AG09319 (cell line): Measurements from ENCODE around the gene SSBP4.

Source experiments
- DNase-seq: peaks from one replicate; pipeline ENCODE4 v3.0.0-alpha.2; 2010; ENCODE audit warnings: low read depth; ENCODE audit errors: extremely low read depth
- CTCF ChIP-seq: IDR thresholded peaks from 2 replicates; pipeline ENCODE4 v1.5.1; 2011; ENCODE audit warnings: low read depth, mild to moderate bottlenecking, inconsistent platforms, low read length, moderate library complexity

Gene SSBP4

GRCh38 chr19:18470787-18471186 is 51.6 kb downstream of the SSBP4 start:
- no peak for DNase-seq
- no peak for TF ChIP-seq CTCF

GRCh38 chr19:18473003-18473705 is 54.0 kb downstream of the SSBP4 start:
- no peak for DNase-seq
- no peak for TF ChIP-seq CTCF

GRCh38 chr19:18473706-18474087 is 54.5 kb downstream of the SSBP4 start:
- no peak for TF ChIP-seq CTCF
- no peak for DNase-seq

GRCh38 chr19:18474366-18474887 is 55.2 kb downstream of the SSBP4 start:
- TF ChIP-seq CTCF: no peak
- no peak for DNase-seq

GRCh38 chr19:18475004-18475453 is 55.8 kb downstream of the SSBP4 start:
- no peak for DNase-seq
- no peak for TF ChIP-seq CTCF

- no peak for TF ChIP-seq CTCF
These were observed 56.6 kb downstream of the SSBP4 start for GRCh38 chr19:18475762-18476331.

GRCh38 chr19:18476507-18477041 is 57.4 kb downstream of the SSBP4 start:
- no peak for TF ChIP-seq CTCF

More at GRCh38 chr19:18475762-18476331, 56.6 kb downstream of the SSBP4 start:
- DNase-seq: no peak

More at GRCh38 chr19:18476507-18477041, 57.4 kb downstream of the SSBP4 start:
- no peak for DNase-seq
